GM23338 (cell line): ENCODE measurements around the gene MYCBP2. TPM values are rescaled to one million over a fixed set of nuclear protein-coding genes. Genes with fewer than 3 reads are reported as not detected.
"Not testable (repeated sequence)": the region's sequence is repeated elsewhere in the genome, so short reads cannot be mapped to it uniquely, and the experiment has no call there.

Experiments
- ATAC-seq: fragments of 200-7000 bp; cut with Tn5 transposase; 3 replicates; pipeline ENCODE4 v1.9.1; 2020
- DNase-seq: peaks from one replicate; pipeline ENCODE4 v3.0.0-alpha.2; 2015; ENCODE audit warnings: low spot score
- H2AFZ ChIP-seq: fragments of 200-600 bp; sonication (generic); 2 replicates; pipeline ENCODE4 v1.8.0; 2016; ENCODE audit warnings: antibody characterized with exemption, mild to moderate bottlenecking, moderate library complexity
- H3F3A ChIP-seq: fragments of 200-600 bp; sonication (generic); replicated peaks from 2 replicates; pipeline ENCODE4 v1.8.0; 2017; ENCODE audit warnings: antibody characterized with exemption, mixed run types, low read depth
- H3K27ac ChIP-seq: fragments of 200-600 bp; sonication (generic); 2 replicates; pipeline ENCODE4 v1.6.1; 2016; ENCODE audit warnings: low read depth
- H3K27me3 ChIP-seq: fragments of 200-600 bp; sonication (generic); 2 replicates; pipeline ENCODE4 v1.8.0; 2016; ENCODE audit warnings: mild to moderate bottlenecking, mixed run types, moderate library complexity; ENCODE audit not compliant: insufficient read depth
- H3K36me3 ChIP-seq: fragments of 200-600 bp; sonication (generic); 2 replicates; pipeline ENCODE4 v1.8.0; 2016; ENCODE audit warnings: mild to moderate bottlenecking; ENCODE audit not compliant: insufficient read depth
- H3K4me1 ChIP-seq: fragments of 200-600 bp; sonication (generic); 2 replicates; pipeline ENCODE4 v1.8.0; 2016; ENCODE audit warnings: mild to moderate bottlenecking, moderate library complexity; ENCODE audit not compliant: insufficient read depth
- H3K4me2 ChIP-seq: fragments of 200-600 bp; sonication (generic); 2 replicates; pipeline ENCODE4 v1.7.1; 2017; ENCODE audit warnings: mixed run types
- H3K4me3 ChIP-seq: fragments of 200-600 bp; sonication (generic); 2 replicates; pipeline ENCODE4 v1.6.1; 2016; ENCODE audit warnings: mixed run types
- H3K79me2 ChIP-seq: fragments of 200-600 bp; sonication (generic); replicated peaks from 2 replicates; pipeline ENCODE4 v1.8.0; 2017; ENCODE audit warnings: mild to moderate bottlenecking; ENCODE audit not compliant: insufficient read depth
- H3K9me2 ChIP-seq: fragments of 200-600 bp; sonication (generic); 2 replicates; pipeline ENCODE4 v1.8.0; 2017; ENCODE audit not compliant: insufficient read depth
- H4K20me1 ChIP-seq: fragments of 200-600 bp; sonication (generic); replicated peaks from 2 replicates; pipeline ENCODE4 v1.8.0; 2017; ENCODE audit warnings: mild to moderate bottlenecking; ENCODE audit not compliant: insufficient read depth
- H3K27ac Mint-ChIP-seq: 2 replicates; pipeline ENCODE4 v1.8.0; 2020; ENCODE audit warnings: inconsistent platforms, mild to moderate bottlenecking, moderate library complexity, mixed read lengths
- H3K27me3 Mint-ChIP-seq: 3 replicates; pipeline ENCODE4 v1.8.0; 2022; ENCODE audit warnings: low read depth, mild to moderate bottlenecking, moderate library complexity, mixed read lengths, inconsistent platforms; ENCODE audit not compliant: insufficient read depth, poor library complexity
- H3K36me3 Mint-ChIP-seq: 3 replicates; pipeline ENCODE4 v1.8.0; 2021; ENCODE audit warnings: low read depth, mild to moderate bottlenecking, inconsistent platforms, moderate library complexity, mixed read lengths
- H3K4me1 Mint-ChIP-seq: 3 replicates; pipeline ENCODE4 v1.8.0; 2020; ENCODE audit warnings: mild to moderate bottlenecking, inconsistent platforms, mixed read lengths
- H3K4me3 Mint-ChIP-seq: 3 replicates; pipeline ENCODE4 v1.8.0; 2021; ENCODE audit warnings: moderate library complexity, mild to moderate bottlenecking, inconsistent platforms, mixed read lengths
- H3K9me3 Mint-ChIP-seq: 3 replicates; pipeline ENCODE4 v1.8.0; 2020; ENCODE audit warnings: moderate library complexity, mild to moderate bottlenecking, inconsistent platforms, mixed read lengths
- CTCF ChIP-seq, 2 experiments: fragments of 200-600 bp in 1 of 2; sonication (generic) in 1 of 2; conservative IDR thresholded peaks; 2 replicates each; pipeline versions ENCODE4 v1.5.1 to v1.6.1; 2016 to 2017; ENCODE audit warnings: antibody characterized with exemption in 2 of 2, low read depth in 2 of 2, mild to moderate bottlenecking in 2 of 2, moderate library complexity in 1 of 2
- STAT1 ChIP-seq: IDR thresholded peaks from one replicate; pipeline ENCODE4 v1.6.1; 2016; ENCODE audit warnings: antibody characterized with exemption; ENCODE audit not compliant: unreplicated experiment
- polyA plus RNA-seq: library from polyadenylated mRNA; unstranded; fragments of >200 nt; fragmentation: Nextera tagmentation; extraction: Ambion mirVana; gene quantifications from 2 replicates; pipeline ENCODE4 v1.2.1, GENCODE V29; 2016
- total RNA-seq: library from RNA; depleted of rRNA; stranded (reverse); fragments of >200 nt; shearing (Covaris generic); gene quantifications from 2 replicates; pipeline ENCODE4 v1.2.3, GENCODE V29; 2014
- TF ChIP-seq, protein P1 (sequence below): IDR thresholded peaks from one replicate; pipeline ENCODE4 v1.6.1; 2018; ENCODE audit warnings: antibody characterized with exemption; ENCODE audit not compliant: unreplicated experiment

MYCBP2 gene
- total and polyA plus RNA-seq, 2 experiments from 2014 or later, result 54.6 to 77.2 TPM

DNA sequence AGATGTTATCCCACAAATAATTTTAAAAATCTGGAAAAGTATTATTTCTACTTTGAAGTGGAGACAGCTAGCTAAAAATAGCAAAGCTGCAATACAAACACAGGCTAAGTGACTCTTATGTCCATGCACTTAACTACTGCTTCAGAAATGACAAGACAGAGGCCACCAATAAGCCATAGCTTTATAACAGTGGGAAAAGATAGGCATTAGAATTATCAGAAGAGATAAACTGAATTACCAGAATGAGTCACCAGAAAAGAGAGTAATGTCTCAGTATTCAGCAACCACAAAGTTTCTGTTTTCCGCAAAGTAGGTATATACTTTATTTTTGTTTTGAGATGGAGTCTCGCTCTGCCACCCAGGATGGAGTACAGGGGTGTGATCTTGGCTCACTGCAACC is 317.9 kb downstream of the MYCBP2 start (continued):
- TF ChIP-seq, protein P1, sequence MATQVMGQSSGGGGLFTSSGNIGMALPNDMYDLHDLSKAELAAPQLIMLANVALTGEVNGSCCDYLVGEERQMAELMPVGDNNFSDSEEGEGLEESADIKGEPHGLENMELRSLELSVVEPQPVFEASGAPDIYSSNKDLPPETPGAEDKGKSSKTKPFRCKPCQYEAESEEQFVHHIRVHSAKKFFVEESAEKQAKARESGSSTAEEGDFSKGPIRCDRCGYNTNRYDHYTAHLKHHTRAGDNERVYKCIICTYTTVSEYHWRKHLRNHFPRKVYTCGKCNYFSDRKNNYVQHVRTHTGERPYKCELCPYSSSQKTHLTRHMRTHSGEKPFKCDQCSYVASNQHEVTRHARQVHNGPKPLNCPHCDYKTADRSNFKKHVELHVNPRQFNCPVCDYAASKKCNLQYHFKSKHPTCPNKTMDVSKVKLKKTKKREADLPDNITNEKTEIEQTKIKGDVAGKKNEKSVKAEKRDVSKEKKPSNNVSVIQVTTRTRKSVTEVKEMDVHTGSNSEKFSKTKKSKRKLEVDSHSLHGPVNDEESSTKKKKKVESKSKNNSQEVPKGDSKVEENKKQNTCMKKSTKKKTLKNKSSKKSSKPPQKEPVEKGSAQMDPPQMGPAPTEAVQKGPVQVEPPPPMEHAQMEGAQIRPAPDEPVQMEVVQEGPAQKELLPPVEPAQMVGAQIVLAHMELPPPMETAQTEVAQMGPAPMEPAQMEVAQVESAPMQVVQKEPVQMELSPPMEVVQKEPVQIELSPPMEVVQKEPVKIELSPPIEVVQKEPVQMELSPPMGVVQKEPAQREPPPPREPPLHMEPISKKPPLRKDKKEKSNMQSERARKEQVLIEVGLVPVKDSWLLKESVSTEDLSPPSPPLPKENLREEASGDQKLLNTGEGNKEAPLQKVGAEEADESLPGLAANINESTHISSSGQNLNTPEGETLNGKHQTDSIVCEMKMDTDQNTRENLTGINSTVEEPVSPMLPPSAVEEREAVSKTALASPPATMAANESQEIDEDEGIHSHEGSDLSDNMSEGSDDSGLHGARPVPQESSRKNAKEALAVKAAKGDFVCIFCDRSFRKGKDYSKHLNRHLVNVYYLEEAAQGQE, result no peak
- no peak for TF ChIP-seq STAT1

DNA sequence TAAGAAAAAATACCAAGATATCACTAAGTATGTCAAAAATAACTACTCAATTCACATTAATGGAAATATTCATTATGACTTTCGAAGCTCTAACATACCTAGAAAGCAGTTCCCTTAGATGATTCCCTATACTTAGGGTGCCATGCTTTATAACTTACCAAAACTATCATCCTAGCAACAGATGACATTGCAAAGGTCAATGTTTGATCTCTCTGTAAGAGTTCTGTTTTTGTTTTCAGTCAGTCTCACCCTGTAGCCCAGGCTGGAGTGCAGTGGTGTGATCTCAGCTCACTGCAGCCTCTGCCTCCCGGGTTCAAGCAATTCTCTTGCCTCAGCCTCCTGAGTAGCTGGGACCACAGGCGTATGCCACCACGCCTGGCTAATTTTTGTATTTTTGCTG is 318.6 kb downstream of the MYCBP2 start:
- not testable (repeated sequence) for H4K20me1 ChIP-seq, H3K4me1 ChIP-seq, H3K36me3 ChIP-seq, H3K4me3 Mint-ChIP-seq, H3K27me3 Mint-ChIP-seq, H3K4me2 ChIP-seq, H3K27me3 ChIP-seq, H3K27ac Mint-ChIP-seq, H2AFZ ChIP-seq, DNase-seq, H3K4me3 ChIP-seq, ATAC-seq, H3K27ac ChIP-seq, H3K9me3 Mint-ChIP-seq, H3K4me1 Mint-ChIP-seq, H3K9me2 ChIP-seq, H3F3A ChIP-seq
- peaks cover 41% of the 10 kb centered on the region; the same call in 2 of the 3 replicates for H3K36me3 Mint-ChIP-seq
- peaks cover 24% of the 10 kb centered on the region for H3K79me2 ChIP-seq

DNA sequence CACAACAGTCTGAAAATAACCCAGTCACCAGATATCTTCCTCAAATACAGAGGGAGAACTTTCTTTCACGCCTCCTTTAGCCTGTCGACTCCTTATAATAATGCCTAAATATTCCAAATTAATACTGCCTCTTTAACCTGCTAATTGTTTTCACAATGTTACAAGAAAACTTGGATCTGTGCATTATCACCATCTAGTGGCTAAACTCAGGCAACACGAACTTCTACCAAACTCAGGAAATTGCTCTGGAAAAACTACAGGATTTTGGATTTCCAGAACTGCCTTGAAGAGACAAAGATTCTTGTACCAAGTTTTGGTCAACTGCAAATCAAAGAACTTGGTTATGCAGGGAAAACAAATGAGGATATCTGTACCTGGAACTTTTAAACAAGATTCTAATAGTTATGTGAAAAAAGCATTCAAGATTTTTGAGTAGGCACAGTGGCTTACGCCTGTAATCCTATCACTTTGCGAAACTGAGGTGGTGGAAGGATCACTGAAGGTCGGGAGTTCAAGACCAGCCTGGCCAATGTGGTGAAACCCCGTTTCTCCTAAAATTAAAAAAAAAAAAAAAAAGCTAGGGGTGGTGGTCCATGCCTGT is 324.2 kb downstream of the MYCBP2 start:
- H3K27ac Mint-ChIP-seq, result no peak overlapping the region
- Histone ChIP-seq H3K27me3 (no peaks in the 10 kb centered on the region), H3K9me2 (no peaks in the 10 kb centered on the region), H3K4me3 (no peak overlapping the region), H3K79me2 (peaks cover 10% of the 10 kb centered on the region), H3K36me3 (peaks cover 3% of the 10 kb centered on the region; the same call in 1 of the 2 replicates), H3K4me1 (no peaks in the 10 kb centered on the region), H3K4me2 (no peak overlapping the region), H4K20me1 (no peaks in the 10 kb centered on the region; the same call in 1 of the 2 replicates), H3F3A (no peaks in the 10 kb centered on the region), H2AFZ (no peak overlapping the region), H3K27ac (no peak overlapping the region)
- ATAC-seq (peak; percentile 54), DNase-seq (peak; percentile 71)
- peaks cover 24% of the 10 kb centered on the region; the same call in 2 of the 3 replicates for H3K36me3 Mint-ChIP-seq
- TF ChIP-seq STAT1, result no peak
- peak; percentile 69 to 81 for TF ChIP-seq CTCF (conservative IDR thresholded peaks at IDR 0.05; ENCODE audit: low read depth in 2 of 2)
- H3K4me1 Mint-ChIP-seq, result peaks cover 3% of the 10 kb centered on the region; the same call in 1 of the 3 replicates
- no peaks in the 10 kb centered on the region for H3K9me3 Mint-ChIP-seq
- no peak overlapping the region for H3K4me3 Mint-ChIP-seq
- H3K27me3 Mint-ChIP-seq, result no peaks in the 10 kb centered on the region
